ENCODE measurements around the gene TTF1. TPM values are rescaled to one million over a fixed set of nuclear protein-coding genes. Genes with fewer than 3 reads are reported as not detected.

Gene TTF1
- total RNA-seq, 1 donor from 2014 or later, result 22.0 TPM

DNA sequence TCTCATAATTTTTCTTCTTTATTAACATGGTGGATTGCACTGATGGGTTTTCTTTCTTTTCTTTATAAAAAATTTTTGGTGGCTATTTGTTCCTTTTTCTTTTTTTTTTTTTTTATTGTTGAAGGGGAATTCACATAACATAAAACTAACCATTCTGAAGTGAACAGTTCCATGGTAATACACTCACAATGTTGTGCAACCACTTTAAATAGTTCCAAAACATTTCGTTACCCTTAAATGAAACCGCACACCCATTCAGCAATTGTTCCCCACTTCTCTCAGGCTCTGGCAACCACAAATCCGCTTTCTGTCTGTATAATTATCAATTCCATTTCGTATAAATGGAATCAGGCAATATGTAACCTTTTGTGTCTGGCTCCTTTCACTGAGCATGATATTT is 40.2 kb downstream of the TTF1 start:
- TF ChIP-seq CTCF (IDR thresholded peaks at IDR 0.05), result no peak
- no peak overlapping the region for H3K4me3 Mint-ChIP-seq
- no peaks in the 10 kb centered on the region for H3K9me3 Mint-ChIP-seq
- H3K27me3 Mint-ChIP-seq, result no peaks in the 10 kb centered on the region
- intact Hi-C loops (cut with micrococcal nuclease), result no loop called here
- no peak overlapping the region for H3K27ac Mint-ChIP-seq
- no peak for ATAC-seq (ENCODE audit: low read depth)
- ChIA-PET POLR2A (interaction anchor here (1.0 to 1.3 kb wide), 2 partner anchors 15 to 17 kb away, joined by 5 to 7 read pairs; no protein-coding TSS in a partner anchor), CTCF (no interaction called here)
- no peak for DNase-seq
- no peaks in the 10 kb centered on the region for H3K36me3 Mint-ChIP-seq (ENCODE audit: low read depth)
- peaks cover 12% of the 10 kb centered on the region for H3K4me1 Mint-ChIP-seq

- Mint-ChIP-seq H3K27ac (peak overlapping the region; percentile 72), H3K27me3 (no peaks in the 10 kb centered on the region), H3K36me3 (ENCODE audit: low read depth) (no peaks in the 10 kb centered on the region), H3K9me3 (no peaks in the 10 kb centered on the region), H3K4me3 (no peak overlapping the region), H3K4me1 (peaks cover 11% of the 10 kb centered on the region)
- no peak for ATAC-seq (ENCODE audit: low read depth)
- intact Hi-C loops (cut with micrococcal nuclease), result no loop called here
- no peak for DNase-seq
- ChIA-PET CTCF (interaction anchor here (0.7 to 0.8 kb wide), 2 partner anchors 9 to 11 kb away, joined by 3 read pairs; partner anchors contain the start of gene SETX), POLR2A (interaction anchor here (1.0 to 1.3 kb wide), 4 partner anchors 8 to 18 kb away, joined by 3 to 7 read pairs (median 6); partner anchors contain the start of gene SETX)
- no peak for TF ChIP-seq CTCF (IDR thresholded peaks at IDR 0.05)
These were observed 40.7 kb downstream of the TTF1 start for GRCh38 chr9:132365986-132366385.

DNA sequence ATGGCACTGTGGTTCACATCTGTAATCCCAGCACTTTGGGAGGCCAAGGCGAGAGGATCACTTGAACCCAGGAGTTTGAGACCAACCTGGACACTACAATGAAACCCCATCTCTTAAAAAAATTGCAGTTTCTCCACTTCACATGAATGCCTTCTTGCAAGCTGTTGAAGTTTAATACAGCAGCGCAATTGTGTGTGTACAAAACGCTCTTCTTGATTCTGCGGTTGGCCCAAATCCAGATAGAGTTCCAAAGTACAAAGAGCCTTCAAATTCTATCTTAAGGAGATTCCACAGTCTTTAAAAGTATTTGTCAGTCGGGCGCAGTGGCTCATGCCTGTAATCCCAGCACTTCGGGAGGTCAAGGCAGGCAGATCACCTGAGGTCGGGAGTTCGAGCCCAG is 42.6 kb downstream of the TTF1 start:
- peaks cover 10% of the 10 kb centered on the region for H3K4me1 Mint-ChIP-seq
- no peaks in the 10 kb centered on the region for H3K36me3 Mint-ChIP-seq (ENCODE audit: low read depth)
- no peak for TF ChIP-seq CTCF (IDR thresholded peaks at IDR 0.05)
- intact Hi-C loops (cut with micrococcal nuclease), result no loop called here
- ATAC-seq (ENCODE audit: low read depth) (no peak), DNase-seq (no peak)
- H3K4me3 Mint-ChIP-seq, result no peak overlapping the region
- no peak overlapping the region for H3K27ac Mint-ChIP-seq
- H3K9me3 Mint-ChIP-seq, result no peaks in the 10 kb centered on the region
- H3K27me3 Mint-ChIP-seq, result no peaks in the 10 kb centered on the region
- CTCF ChIA-PET, result no interaction called here
- POLR2A ChIA-PET, result interaction anchor here (1.3 kb wide), 1 partner anchor 9 kb away, joined by 4 read pairs; the partner anchor contains the start of gene SETX

DNA sequence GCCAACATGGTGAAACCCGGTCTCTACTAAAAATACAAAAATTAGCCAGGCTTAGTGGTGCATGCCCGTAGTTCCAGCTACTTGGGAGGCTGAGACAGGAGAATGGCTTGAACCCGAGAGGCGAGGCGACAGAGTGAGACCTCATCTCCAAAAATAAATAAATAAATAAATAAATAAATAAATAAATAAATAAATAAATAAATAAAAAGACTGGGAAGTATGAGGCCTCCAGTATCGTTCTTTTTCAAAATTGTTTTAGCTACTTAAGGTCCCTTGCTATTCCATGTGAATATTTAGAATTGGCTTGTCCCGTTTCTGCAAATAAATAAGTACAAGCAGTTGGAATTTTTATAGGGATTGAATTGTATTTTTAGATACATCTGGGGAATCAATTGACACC is 48.9 kb downstream of the TTF1 start:
- CTCF ChIA-PET, result no interaction called here
- intact Hi-C loops (cut with micrococcal nuclease), result loop anchor here (10.0 kb wide), 1 partner anchor 963 kb away; the partner anchor contains the start of gene PRRC2B
- DNase-seq (no peak), ATAC-seq (ENCODE audit: low read depth) (no peak)
- Mint-ChIP-seq H3K27ac (no peak overlapping the region), H3K36me3 (ENCODE audit: low read depth) (peaks cover 20% of the 10 kb centered on the region), H3K4me3 (no peak overlapping the region), H3K27me3 (no peaks in the 10 kb centered on the region), H3K9me3 (peaks cover 3% of the 10 kb centered on the region), H3K4me1 (peaks cover 30% of the 10 kb centered on the region)
- TF ChIP-seq CTCF (IDR thresholded peaks at IDR 0.05), result no peak
- POLR2A ChIA-PET, result interaction anchor here (1.6 kb wide), 1 partner anchor 24 kb away, joined by 5 read pairs; no protein-coding TSS in a partner anchor

DNA sequence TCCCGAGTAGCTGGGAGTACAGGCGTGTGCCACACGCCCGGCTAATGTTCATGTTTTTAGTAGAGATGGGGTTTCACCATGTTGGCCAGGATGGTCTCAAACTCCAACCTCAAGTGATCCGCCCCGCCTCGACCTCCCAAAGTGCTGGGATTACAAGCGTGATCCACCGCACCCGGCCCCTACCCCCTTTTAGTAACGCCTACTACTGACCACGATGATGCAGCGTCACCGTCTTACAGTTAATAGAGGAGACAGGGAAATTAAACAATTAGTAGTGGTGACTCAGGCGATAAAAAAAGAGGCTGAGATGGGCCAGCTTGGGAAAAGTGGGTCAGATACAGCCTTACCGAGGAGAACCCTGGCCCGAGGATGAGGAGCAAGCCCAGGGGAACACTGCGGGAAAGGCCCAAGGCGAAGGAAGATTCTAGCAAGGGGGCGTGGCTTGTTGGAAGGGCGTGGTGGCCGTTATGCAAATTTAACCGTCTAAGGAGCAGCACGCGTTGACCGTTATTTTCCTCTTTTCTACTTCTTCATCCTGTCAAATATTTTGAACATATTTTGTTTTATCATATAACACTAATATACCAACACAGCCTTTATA is 50.2 kb downstream of the TTF1 start:
- H3K4me1 Mint-ChIP-seq, result peaks cover 43% of the 10 kb centered on the region
- ATAC-seq (ENCODE audit: low read depth) (no peak), DNase-seq (no peak)
- H3K27ac Mint-ChIP-seq, result peak overlapping the region; percentile 63
- ChIA-PET POLR2A (interaction anchor here (0.7 to 9.7 kb wide), 5 partner anchors 17 to 674 kb away, joined by 4 to 527 read pairs (median 10); partner anchors contain the start of gene GTF3C5), CTCF (interaction anchor here (6.3 kb wide), 1 partner anchor 26 kb away, joined by 57 read pairs; no protein-coding TSS in a partner anchor)
- intact Hi-C loops (cut with micrococcal nuclease), result loop anchor here (10.0 kb wide), 1 partner anchor 962 kb away; the partner anchor contains the start of gene PRRC2B
- TF ChIP-seq CTCF (IDR thresholded peaks at IDR 0.05), result no peak
- peaks cover 33% of the 10 kb centered on the region for H3K36me3 Mint-ChIP-seq (ENCODE audit: low read depth)
- H3K27me3 Mint-ChIP-seq, result no peaks in the 10 kb centered on the region
- peaks cover 3% of the 10 kb centered on the region for H3K9me3 Mint-ChIP-seq
- H3K4me3 Mint-ChIP-seq, result no peak overlapping the region
